K562 (cell line): ENCODE measurements around the gene CDK11A. TPM values are rescaled to one million over a fixed set of nuclear protein-coding genes. Genes with fewer than 3 reads are reported as not detected.

Experiments
- IRF2 ChIP-seq: sonication (generic); formaldehyde crosslinking; IDR thresholded peaks from 2 replicates; pipeline ENCODE4 v1.8.1; 2022; ENCODE audit warnings: mild to moderate bottlenecking, missing genetic modification reagents
- ZBTB40 ChIP-seq, 2 experiments: fragments of 450-650 bp in 1 of 2; sonication (generic) in 1 of 2; formaldehyde crosslinking in 1 of 2; IDR thresholded peaks; 2 replicates each; pipeline versions ENCODE4 v1.7.1 to v1.9.0; 2016 to 2022; ENCODE audit warnings: inconsistent platforms in 1 of 2, mild to moderate bottlenecking in 1 of 2, missing genetic modification reagents in 1 of 2
- polyA plus RNA-seq, 8 experiments: library from polyadenylated mRNA; depleted of rRNA in 4 of 8; stranded (reverse) in 5 of 8; unstranded in 3 of 8; fragments of >200 nt; fragmentation: Nextera tagmentation in 2 of 8; fragmentation: Illumina TruSeq in 1 of 8; extraction: Ambion mirVana in 2 of 8; extraction: Trizol in 1 of 8; gene quantifications; 2 replicates each; pipeline versions ENCODE4 v1.2.1 to v1.2.3, GENCODE V29; 2011 to 2014; ENCODE audit warnings: inconsistent platforms in 1 of 8, missing spikeins in 1 of 8
- total RNA-seq, 7 experiments: library from RNA; depleted of rRNA in 6 of 7; stranded (reverse); fragments of >200 nt in 6 of 7; fragmentation: Illumina TruSeq in 2 of 7; extraction: Trizol in 2 of 7; gene quantifications; 2 replicates each; pipeline versions ENCODE4 v1.2.1 to v1.2.3, GENCODE V29; 2011 to 2021; ENCODE audit warnings: low replicate concordance in 1 of 7

Gene CDK11A
- total and polyA plus RNA-seq, 9 of the 15 experiments (the other 6 are each of a cell fraction or from before 2014, with no cell fraction given) = 4.5 to 71.0 (median 43.9) TPM

DNA sequence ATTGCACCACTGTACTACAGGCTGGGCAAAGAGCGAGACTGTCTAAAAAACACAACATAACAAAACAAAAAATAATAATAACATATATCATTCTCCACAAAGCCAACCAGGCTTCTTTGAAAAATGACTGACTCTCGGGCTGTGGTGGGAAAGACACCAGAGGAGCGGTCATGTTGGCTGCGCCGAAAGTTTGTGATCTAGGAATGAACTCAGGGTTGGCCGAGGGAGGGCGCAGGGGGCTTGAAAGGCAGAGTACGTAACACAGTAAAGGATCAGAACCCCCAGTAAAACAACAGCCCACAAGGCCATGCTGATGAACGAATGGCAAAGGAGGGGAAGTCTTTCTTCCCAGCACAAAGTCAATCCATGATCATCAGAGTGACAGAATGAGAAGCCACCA is 36.3 kb downstream of the CDK11A start (continued):
- TF ChIP-seq ZBTB40 (IDR thresholded peaks at IDR 0.05) (no peak), ZBTB40 (CRISPR knock-in tag; IDR thresholded peaks at IDR 0.05) (no peak), IRF2 (no peak)
